ENCODE results near the gene C1orf167. TPM values are rescaled to one million over a fixed set of nuclear protein-coding genes. Genes with fewer than 3 reads are reported as not detected.

C1orf167 gene
- polyA plus RNA-seq, 1 of the 3 experiments (the other 2 are of a cell fraction): 0.10 TPM

DNA sequence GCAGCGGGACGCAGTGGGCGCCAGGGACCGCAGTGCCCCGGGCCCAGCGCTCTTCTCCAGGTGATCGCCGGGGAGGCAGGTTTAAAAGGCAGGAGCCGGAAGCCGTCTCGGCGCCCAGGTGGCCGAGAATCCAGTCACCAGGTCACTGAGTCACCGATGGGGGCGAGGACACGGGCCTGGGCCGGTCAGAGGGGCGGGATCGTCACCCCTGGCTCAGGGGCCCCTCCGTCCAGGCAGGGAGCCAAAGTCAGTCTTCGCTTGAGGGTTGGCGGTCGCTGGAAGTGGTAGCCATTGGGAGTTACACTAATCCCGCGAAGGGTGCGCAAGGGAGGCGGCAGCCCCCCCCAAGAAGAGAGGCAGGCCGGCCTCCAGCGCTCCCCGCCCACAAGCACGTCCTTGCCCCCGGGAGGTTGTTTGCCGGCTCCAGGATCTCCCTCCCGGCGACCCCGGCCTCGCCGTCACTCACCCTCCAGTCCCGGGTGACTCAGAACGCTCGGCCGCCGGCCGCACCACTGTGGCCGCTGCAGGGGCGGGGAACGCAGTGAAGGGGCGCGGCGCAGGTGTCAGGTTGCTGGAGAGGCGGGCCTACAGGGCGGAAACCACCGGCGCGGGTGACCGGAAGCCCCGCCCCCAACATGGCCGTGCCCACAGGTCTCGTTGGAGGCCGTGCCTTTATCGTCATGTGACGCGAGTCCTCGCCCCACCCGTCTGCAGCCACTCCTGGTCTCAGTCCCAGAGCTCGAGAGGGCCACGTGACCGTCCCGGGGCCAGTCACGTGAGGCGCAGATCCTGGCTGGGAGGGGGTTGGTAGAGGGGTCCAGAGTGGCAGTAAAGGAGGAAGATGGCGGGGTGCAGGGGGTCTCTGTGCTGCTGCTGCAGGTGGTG lies 43.7 kb downstream of the C1orf167 start, which contains the start of the genes CLCN6 and MTHFR (continued):
- TF ChIP-seq SMC3 (IDR thresholded peaks at IDR 0.05; ENCODE audit: low read depth, low read length): no peak
- TF ChIP-seq SIN3A (IDR thresholded peaks at IDR 0.05; ENCODE audit: borderline replicate concordance, low read depth, low read length): peak; percentile 30; the same call in 1 of the 2 replicates
- TF ChIP-seq TCF12 (IDR thresholded peaks at IDR 0.05): peak; percentile 39
- peak; percentile 69 for TF ChIP-seq CHD2 (IDR thresholded peaks at IDR 0.05; ENCODE audit: low read length, partially characterized antibody)
- TF ChIP-seq FOSL2 (IDR thresholded peaks at IDR 0.05; ENCODE audit: borderline replicate concordance, low read depth): peak; percentile 52
- peak; percentile 54; the same call in 1 of the 2 replicates for TF ChIP-seq TEAD4 (IDR thresholded peaks at IDR 0.05; ENCODE audit: borderline replicate concordance, insufficient read depth)

DNA sequence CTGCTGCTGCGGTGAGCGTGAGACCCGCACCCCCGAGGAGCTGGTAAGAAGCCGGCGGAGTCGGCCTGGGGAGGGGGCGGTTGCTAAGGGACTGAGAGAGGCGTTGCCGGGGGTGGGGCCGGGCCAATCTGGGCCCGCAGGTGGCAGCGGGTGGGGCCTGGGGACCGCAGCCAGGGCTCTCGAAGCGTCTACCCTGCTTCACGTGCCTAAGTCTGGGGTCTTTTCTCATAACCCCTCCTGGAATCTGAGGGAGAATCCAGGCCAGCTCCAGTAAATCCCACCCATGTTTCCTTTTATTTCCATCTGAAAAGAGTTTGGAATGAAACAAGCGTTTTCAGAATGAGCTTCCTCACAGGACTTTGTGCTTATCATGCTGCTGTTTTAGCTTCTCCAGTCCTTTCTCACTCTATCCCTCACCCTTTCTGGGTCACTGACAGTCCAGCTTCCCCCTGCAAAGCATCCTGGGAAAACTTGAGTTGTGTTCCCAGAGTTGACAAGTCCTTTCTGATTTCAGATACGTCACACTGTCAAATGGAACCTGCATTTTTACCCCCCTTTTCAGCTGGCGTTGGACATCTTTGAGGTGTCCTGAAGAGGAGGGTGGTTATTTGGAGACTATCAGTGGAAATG lies 44.4 kb downstream of the C1orf167 start:
- Histone ChIP-seq H3K4me3 (ENCODE audit: low read depth in 2 of 2, low read length in 1 of 2) (peak overlapping the region; percentile 87 to 96), H3K79me2 (ENCODE audit: insufficient read depth) (peaks cover 42% of the 10 kb centered on the region), H4K20me1 (ENCODE audit: insufficient read depth) (peaks cover 4% of the 10 kb centered on the region; the same call in 1 of the 2 replicates), H3K4me1 (ENCODE audit: control insufficient read depth in 1 of 2, insufficient read depth in 2 of 2, low read depth in 1 of 2, low read length in 1 of 2) (peaks cover 34 to 35% of the 10 kb centered on the region in 2 experiments; a peak in 3 of 4 replicates), H3K36me3 (replicated peaks in 1 of 2; ENCODE audit: control insufficient read depth in 1 of 2, insufficient read depth in 2 of 2, low read length in 1 of 2) (peaks cover 32 to 34% of the 10 kb centered on the region in 2 experiments), H3K27ac (ENCODE audit: low read depth in 2 of 2, low read length in 1 of 2) (peak overlapping the region; percentile 79 to 90; a peak in 3 of 4 replicates), H3F3A (replicated peaks; ENCODE audit: insufficient read depth) (no peaks in the 10 kb centered on the region), H3K9me2 (no peaks in the 10 kb centered on the region), H3K9me3 (no peaks in the 10 kb centered on the region), H2AFZ (ENCODE audit: low read depth) (peak overlapping the region; percentile 76), H3K27me3 (ENCODE audit: insufficient read depth) (no peaks in the 10 kb centered on the region), H3K4me2 (peak overlapping the region; percentile 95), H3K9ac (peak overlapping the region; percentile 89)
- no peak for TF ChIP-seq TAF1 (IDR thresholded peaks at IDR 0.05; ENCODE audit: borderline replicate concordance, low read depth, low read length)
- no peak for TF ChIP-seq GABPA (IDR thresholded peaks at IDR 0.05; ENCODE audit: low read depth)
- TF ChIP-seq NRF1 (IDR thresholded peaks at IDR 0.05; ENCODE audit: low read depth, low read length): no peak
- TF ChIP-seq, protein P1, sequence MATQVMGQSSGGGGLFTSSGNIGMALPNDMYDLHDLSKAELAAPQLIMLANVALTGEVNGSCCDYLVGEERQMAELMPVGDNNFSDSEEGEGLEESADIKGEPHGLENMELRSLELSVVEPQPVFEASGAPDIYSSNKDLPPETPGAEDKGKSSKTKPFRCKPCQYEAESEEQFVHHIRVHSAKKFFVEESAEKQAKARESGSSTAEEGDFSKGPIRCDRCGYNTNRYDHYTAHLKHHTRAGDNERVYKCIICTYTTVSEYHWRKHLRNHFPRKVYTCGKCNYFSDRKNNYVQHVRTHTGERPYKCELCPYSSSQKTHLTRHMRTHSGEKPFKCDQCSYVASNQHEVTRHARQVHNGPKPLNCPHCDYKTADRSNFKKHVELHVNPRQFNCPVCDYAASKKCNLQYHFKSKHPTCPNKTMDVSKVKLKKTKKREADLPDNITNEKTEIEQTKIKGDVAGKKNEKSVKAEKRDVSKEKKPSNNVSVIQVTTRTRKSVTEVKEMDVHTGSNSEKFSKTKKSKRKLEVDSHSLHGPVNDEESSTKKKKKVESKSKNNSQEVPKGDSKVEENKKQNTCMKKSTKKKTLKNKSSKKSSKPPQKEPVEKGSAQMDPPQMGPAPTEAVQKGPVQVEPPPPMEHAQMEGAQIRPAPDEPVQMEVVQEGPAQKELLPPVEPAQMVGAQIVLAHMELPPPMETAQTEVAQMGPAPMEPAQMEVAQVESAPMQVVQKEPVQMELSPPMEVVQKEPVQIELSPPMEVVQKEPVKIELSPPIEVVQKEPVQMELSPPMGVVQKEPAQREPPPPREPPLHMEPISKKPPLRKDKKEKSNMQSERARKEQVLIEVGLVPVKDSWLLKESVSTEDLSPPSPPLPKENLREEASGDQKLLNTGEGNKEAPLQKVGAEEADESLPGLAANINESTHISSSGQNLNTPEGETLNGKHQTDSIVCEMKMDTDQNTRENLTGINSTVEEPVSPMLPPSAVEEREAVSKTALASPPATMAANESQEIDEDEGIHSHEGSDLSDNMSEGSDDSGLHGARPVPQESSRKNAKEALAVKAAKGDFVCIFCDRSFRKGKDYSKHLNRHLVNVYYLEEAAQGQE (IDR thresholded peaks at IDR 0.05; ENCODE audit: low read depth, low read length): no peak
- TF ChIP-seq RFX5 (IDR thresholded peaks at IDR 0.05; ENCODE audit: low read length): no peak
- TF ChIP-seq, protein P2, sequence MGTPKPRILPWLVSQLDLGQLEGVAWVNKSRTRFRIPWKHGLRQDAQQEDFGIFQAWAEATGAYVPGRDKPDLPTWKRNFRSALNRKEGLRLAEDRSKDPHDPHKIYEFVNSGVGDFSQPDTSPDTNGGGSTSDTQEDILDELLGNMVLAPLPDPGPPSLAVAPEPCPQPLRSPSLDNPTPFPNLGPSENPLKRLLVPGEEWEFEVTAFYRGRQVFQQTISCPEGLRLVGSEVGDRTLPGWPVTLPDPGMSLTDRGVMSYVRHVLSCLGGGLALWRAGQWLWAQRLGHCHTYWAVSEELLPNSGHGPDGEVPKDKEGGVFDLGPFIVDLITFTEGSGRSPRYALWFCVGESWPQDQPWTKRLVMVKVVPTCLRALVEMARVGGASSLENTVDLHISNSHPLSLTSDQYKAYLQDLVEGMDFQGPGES (IDR thresholded peaks at IDR 0.05; ENCODE audit: low read depth, low read length): no peak
- no peak for TF ChIP-seq EP300 (IDR thresholded peaks at IDR 0.05; ENCODE audit: borderline replicate concordance in 1 of 2, low read depth in 1 of 2, low read length in 1 of 2)
- no peak for TF ChIP-seq GATA2 (CRISPR knock-in tag; IDR thresholded peaks at IDR 0.05)
- no peak for TF ChIP-seq ELF1 (IDR thresholded peaks at IDR 0.05)
- no peak for TF ChIP-seq NFIC (IDR thresholded peaks at IDR 0.05; ENCODE audit: borderline replicate concordance)
- no peak for TF ChIP-seq FOSL2 (IDR thresholded peaks at IDR 0.05; ENCODE audit: borderline replicate concordance, low read depth)
- TF ChIP-seq RCOR1 (IDR thresholded peaks at IDR 0.05; ENCODE audit: low read length): no peak
- TF ChIP-seq, protein P3, sequence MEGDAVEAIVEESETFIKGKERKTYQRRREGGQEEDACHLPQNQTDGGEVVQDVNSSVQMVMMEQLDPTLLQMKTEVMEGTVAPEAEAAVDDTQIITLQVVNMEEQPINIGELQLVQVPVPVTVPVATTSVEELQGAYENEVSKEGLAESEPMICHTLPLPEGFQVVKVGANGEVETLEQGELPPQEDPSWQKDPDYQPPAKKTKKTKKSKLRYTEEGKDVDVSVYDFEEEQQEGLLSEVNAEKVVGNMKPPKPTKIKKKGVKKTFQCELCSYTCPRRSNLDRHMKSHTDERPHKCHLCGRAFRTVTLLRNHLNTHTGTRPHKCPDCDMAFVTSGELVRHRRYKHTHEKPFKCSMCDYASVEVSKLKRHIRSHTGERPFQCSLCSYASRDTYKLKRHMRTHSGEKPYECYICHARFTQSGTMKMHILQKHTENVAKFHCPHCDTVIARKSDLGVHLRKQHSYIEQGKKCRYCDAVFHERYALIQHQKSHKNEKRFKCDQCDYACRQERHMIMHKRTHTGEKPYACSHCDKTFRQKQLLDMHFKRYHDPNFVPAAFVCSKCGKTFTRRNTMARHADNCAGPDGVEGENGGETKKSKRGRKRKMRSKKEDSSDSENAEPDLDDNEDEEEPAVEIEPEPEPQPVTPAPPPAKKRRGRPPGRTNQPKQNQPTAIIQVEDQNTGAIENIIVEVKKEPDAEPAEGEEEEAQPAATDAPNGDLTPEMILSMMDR (IDR thresholded peaks at IDR 0.05): no peak
- ChIA-PET CTCF (interaction anchor here (0.6 to 2.5 kb wide), 10 partner anchors 12 to 218 kb away, joined by 3 to 12 read pairs (median 4); partner anchors contain the start of gene DRAXIN), POLR2A (interaction anchor here (0.7 to 1.8 kb wide), 4 partner anchors 18 to 120 kb away, joined by 3 to 15 read pairs (median 4); no protein-coding TSS in a partner anchor)
- DNase-seq: no peak
- WGBS (ENCODE audit: low lambda C conversion rate): under 1% methylated on average over 6 of the region's 20 CpGs

Measured in SK-N-SH (cell line).